NCI-H82 treated with DMSO at 0.1 percent for 48 hours (cell line): Measurements from ENCODE around the gene SP6.

Source experiments
- DNase-seq: peaks from one replicate; lab custom pipeline; 2025; ENCODE audit not compliant: unreplicated experiment; lab: John Stamatoyannopoulos, UW

Gene SP6

DNA sequence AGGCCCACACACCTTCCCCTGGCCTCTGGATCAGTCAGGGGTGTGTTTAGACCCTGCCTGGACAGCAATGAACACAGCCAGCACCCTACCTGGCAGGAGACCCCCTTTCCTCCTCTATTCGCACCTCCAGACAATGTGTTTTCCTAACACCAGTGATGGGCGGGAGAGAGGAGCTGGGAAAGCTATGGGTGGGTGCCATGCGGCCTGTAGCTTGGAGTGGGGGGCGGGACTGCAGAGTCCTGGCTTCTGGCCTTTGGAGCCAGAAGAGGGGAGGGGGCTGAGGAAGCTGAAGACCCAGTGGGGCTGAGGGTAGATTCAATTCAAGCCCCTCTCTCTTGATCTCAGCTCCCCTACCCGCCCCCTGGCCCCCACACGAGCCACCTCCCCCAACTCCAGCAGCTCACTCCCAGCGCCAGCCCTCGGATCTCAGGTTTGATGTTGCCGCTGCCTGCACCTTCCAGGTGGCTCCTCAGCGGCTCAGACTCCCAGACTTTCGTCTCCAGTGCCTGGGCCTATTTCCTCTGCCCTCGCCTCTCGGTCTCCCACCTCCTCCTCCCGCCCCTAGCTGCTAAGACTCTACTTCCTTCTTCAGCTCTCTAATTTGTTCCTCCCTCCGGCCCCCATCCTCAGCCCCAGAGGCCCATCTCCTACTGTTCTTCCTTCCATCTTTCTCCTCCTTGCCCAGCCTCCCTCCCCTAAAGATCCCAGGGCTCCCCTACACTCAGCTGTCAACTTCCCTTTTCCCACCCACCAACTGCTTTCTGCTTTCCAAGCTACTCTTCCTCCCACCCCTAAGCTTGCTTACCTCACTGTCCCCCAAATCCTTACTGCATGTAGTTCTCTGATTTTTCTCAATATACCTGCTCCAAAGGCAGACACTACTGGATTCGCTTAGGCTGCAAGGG, 6.8 kb upstream of the SP6 start:
- no peak for DNase-seq

DNA sequence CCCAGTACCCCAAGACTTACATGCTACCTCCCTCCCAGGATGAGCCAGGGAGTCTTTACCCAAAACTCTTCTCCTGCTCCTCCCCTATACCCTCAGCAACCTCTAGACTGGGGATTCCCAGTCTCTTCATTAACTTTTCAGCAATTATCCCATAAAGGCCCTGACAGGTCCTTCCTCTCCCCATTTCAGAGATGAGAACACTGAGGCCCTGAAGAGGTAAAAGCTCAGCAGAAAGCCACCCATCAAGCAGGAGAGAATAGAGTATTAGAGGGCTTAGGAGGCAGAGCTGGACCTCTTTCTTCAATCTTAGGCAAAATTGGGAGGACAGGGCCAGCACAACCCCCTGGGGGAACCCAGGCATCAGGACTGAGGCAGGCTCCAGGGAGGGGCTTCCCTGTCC, 5.9 kb upstream of the SP6 start:
- DNase-seq: no peak

DNA sequence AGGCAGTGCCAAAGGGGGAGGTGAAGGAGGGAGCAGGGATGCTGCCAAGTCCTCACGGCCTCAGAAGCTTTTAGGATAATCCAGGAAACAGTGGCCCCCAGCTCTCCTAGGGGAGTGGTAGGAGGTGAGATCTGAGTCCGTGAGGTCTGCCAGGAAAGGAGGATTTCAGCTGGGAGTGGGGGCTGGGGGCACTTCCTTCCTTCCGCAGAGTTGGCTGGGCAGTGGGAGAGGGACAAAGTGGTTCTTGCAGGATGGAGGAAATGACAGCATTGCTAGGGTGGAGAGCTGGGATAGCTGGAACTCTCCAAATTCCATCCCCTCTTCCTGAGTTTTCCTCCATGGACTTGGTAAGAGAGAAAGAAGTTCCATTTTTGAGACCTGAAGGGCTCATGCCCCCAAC, 4.8 kb upstream of the SP6 start:
- no peak for DNase-seq

DNA sequence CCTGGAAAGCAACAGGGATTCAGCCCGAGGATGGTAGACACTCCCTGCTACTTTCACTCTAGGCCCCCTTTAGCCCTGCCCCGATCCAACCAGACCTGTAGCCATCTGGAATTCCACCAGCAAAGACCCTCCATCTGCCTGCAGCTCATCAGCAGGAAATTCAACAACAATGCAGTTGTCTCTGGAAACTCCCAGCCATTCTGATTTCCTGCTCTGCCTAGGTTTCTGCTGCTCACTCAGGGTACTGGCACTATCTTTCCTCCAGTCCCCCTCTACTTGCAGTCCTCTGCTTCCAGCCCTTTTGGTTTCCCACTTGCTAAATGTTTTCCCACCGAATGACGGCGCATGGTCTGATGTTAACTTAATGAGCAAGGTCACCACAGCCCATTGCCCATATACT, 2.7 kb upstream of the SP6 start:
- no peak for DNase-seq

DNA sequence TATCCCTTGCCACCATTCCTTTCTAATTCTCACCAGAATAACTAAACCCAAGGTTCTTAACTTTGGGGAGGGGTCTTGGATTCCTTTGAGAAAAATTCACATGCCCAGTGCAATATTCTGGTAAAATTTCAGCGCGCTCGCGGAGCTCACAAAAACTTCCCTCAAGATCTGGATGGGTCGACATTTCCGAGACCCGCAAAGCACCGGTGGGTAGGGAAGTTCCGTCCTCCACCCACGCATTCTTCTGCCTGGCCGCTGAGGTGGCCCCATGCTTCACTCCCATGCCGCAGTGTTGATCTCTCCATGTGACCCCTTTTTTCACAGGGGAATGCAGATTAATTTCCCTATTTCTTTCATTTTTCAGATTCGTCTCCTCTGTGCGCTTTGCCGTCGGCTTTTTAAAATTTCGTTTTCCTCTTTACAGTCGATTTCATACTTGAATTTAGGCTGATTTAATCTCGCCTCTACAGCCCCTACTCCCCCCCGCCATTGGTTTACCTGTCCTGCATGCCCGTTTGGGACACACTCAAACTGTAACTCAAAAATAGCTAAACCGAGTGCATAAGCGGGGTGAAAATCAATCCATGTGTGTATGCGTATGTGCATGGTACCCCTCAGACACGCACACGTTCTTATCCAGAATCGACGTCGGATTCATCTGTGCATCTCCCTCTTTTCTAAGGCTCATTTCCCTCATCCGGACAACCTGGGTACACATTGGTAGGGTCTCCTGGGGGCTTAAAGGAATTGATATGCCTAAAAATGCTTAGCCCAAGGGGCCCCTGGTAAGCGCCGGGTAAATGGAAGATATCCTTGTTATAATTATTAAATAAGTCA, 1.4 kb upstream of the SP6 start:
- DNase-seq: no peak

DNA sequence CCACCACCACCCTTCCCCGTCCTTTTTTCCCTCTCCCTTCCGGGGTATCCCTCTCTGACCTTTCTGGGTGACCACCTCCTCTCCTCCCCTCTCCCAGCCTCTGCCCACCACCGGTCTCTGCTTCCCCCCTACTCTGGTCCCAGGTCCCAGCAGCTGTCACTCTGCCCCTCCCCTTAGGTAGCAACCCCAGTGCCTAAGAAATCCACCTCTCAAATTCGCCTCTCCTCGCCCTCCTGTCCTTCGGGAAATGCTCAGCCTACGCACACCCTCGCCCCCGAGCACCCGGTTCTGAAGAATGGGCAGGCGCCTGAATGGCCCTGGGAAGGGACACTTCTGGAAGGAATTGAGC, 775 bp upstream of the SP6 start:
- no peak for DNase-seq

DNA sequence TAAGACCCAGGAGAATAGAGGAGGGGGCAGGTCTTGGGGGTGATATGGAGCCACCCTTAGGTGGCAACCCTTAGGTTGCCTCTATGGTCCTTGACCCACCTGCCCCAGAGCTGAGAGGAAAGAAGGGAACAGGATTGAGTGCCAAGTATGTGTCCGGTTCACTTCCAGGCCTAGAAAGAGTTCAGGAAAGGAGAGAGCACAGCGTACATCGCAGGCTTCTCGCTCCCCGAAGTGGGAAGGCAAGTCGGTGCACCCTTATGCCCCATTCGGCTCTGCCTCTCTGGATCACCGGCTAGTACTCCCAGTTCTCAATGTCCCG, 631 bp downstream of the SP6 start:
- no peak for DNase-seq

DNA sequence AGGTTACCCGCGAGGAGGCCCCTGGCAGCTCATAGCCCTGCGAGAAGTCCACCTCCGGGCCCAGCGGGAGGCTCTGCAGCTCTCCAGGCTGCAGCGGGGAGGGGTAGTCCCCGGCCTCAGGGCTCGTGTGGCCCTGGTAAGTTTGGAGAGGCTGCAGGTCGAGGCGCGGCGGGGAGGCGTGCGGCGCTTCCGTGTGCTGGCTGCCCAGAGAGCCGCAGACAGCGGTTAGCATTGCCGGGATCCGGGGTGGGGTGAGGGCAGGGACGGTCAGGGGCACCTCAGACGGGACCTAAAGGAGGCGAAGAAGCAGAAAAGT, 2.8 kb downstream of the SP6 start:
- DNase-seq: no peak

DNA sequence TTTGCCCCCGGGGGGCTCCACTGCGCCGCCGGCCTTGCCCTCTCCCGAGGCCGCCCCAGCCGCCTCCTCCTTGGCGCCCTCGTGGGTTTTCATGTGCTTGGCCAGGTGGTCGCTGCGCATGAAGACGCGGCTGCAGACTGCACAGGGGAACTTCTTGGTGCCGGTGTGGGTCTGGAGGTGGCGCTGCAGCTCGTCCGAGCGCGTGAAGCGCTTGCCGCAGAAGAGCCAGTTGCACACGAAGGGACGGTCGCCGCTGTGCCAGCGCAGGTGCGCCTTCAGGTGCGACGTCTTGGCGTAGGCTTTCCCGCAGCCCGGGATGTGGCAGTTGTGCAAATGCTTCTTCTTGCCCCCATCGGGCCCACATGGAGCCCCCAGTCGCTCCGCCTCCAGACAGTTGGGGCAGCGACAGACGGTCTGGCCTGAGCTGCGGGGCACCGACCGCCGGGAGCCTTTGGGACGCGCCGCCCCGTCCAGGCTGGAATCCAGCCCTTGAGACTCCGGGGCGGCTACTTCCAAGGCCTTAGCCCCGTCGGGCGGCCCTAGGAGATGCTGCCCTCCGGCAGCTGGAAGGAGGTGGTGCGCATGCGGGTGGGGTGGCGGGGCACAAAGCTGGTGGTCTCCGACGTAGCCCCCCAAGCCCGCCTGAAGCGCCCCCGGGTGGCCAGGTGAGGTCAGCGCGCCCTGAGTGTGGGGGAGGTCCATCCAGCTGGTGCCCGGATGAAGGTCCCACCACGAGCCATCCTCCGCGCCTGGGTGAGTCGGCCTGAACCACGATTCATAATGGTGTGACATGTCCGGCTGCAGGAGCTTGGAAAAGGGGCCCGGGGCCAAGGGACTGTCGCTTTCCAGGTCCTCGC, 3.4 kb downstream of the SP6 start:
- DNase-seq: no peak

DNA sequence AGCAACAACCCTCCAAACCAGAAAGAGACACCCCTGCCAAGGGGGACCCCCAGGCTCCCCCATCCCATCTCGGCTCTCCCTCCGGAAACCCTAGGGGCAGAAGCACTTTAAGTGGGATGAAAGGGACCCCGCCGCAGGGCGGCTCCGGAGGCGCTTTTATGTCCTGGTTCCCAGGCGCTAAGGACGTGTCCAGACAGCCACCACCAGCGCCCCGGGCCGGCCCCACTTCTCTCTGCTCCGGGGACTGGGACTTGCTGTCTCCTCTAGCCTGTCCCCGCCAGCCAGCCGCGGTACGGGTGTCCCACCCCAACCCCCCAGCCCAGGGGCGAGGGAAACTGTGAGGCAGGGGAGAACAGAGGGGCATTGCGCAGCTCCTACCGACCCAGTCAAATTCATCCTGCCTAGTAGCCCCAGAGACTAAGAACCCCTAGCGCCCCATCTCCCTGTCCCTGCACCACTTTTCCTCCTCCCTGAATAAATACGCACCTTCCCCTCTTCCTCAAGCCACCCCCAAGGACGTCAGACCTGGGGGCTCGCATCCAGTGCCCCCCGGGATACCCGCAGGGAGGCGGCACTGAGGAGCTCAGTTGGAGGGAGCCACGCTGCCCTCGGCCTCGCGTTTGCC, 4.1 kb downstream of the SP6 start:
- DNase-seq: no peak

DNA sequence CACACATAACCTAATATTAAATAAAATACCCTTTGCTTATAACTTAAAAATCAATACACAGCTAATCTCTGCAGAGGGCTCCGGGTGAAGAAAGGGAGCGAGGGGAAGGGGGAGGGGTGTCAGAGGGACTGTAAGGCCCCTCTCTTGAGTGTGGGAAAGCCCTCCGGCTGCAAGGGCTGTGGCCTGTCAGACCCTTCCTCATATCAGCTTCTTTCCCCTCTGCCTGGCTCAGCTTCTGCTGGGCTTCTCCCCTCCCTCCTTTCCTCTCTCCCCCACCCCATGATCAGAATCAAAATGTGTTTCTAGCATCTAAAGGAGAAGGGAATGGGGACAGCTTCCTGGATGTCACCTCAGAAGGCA, 5.3 kb downstream of the SP6 start:
- DNase-seq: no peak

DNA sequence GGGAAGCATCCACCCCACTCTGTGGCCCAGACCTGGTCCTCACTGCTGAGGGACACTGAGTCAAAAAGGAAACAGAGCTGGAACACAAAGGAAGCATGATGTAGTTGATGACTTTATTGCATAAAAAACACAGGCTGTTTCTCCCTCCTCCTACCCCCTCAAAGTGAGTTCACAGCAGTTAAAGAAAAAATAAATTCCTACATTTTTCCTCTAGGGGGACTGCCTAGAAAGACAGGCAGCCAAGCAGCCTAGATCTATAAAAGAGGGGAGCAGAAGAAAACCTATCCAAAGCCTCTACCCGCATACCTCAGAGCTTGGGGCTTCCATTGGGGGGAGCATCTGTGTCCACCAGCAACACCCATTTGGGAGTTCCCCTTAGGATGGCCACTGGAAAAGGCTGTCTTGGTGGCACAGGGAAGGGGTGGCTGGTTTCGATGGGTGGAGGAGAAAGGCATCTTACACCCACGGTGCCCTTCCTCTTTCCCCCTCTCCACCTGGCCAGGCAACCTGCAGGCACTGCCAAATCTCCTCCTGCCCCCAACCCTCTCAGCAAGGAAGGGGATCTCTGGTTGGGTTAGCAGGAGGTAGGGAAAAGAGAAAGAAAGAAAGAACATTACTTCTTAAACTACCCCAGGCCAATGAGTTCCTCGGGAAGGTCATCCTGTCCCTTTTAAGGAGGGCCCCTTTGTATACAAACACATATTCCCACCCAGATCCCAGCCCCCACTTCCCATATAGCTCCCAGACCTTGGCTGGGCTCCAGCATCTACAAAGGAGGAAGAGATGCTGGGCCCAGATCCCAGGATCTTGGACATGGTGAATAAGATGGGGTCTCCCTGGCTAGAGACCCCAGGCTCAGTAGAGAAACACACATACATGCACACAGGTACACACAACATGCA, 5.9 kb downstream of the SP6 start:
- no peak for DNase-seq

DNA sequence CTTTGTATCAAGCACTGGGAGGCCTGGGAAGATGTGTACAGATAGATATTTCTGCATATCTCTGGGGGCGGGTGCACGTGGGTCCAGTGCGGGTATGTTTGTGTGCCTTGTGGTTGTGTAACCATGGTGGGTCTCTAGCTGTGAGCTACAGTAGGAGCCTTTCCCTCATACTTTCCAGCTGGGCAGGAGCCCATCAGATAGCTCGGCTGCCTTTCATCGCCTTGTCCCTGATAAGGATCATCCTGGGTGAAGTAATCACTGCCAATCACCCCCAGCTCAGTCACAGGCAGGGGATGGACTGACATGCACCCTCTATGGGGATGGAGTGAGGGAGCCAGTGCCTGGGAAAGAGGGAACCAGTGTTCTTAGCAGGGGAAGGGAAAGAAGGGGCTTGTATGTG, 6.7 kb downstream of the SP6 start:
- no peak for DNase-seq

DNA sequence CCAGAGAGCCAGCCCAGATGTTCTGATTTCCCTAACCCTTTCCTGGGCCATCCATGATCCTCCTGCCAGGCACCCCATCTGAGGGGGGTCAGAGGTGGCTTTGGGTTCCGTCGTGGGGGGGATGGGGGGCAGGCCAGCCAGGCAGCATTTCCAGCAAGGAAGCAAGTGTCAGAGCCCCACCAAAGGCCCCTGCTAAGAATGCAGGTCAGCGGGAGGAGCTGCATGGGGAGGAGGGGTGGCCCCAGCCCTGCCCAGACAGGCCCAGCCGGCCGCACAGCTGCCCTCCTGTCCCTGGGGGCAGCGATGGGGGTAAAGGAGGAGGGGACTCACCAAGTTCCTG, 7.6 kb downstream of the SP6 start:
- DNase-seq: no peak

DNA sequence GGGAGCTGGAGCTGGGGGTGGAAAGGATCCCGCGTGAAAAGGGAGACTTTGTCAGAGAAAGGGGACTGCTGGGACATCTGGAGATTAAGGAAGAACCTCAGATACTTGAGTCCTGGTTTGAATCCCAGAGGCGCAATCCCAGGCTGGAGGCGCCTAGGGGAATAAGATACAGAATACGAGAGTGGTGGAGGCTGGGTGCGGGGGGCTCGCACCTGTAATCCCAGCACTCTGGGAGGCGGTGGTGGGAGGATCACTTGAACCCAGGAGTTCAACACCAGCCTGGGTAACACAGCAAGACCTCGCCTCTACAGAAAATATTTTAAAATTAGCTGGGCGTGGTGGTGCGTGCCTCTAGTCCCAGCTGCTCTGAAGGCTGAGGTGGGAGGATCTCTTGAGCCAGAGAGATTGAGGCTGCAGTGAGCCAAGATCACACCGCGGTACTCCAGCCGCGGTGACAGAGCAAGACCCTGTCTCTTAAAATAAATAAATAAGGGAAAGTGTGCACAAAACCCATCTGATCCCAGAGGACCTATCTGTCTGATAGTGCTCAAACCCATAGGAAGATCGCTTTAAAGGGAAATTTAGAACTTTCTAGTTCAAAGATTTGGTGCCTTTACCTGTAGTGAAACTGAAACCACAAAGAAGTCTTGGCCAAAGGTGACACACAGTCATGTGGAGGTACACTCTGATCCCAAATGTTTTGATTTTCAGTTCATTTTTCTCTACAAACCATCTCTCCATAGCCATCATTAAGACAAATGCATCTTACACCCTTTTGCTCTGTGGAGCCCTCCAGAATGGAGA, 9.3 kb downstream of the SP6 start:
- no peak for DNase-seq

DNA sequence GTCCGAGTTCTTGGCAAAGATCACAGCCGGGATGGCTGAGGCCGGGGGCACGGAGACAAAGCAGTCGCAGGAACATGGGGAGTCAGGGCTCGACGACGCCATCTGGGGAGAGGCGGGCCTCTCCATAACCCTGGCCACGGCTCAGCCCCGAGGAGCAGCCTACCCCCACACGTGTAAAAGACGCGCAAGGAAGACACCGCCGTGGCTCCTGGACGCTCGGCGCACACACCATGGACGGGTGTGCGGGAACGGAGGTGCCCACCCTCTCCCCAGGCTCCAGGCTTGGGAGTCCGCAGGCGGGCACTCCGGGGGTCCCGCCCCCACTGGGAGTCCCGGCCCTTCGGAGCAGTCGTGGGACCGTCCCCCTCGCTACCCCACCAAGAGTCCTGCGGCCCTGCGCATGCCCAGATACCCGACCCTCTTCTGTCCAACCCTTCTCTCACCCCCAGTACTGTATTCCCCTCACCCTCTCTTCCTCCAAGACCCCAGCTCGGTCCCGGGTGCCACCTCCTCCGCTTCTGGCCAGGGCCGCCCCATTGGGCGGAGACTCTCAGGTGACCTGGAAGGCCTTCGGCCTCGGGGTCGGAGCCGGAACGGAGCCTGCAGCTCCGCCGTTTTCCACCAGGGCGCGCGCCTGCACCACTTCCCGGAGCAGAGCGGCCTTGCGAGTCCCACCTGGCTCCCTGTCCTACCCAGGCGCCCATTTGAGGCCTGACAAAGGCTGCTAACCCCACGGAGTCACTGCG, 10.0 kb downstream of the SP6 start, which contains the start of gene SCRN2:
TSS of gene SCRN2 (minus strand) at position 532 of the 746 bp plus-strand sequence. CDS start at position 102, 430 bp downstream.
- peak; percentile 76 for DNase-seq

DNA sequence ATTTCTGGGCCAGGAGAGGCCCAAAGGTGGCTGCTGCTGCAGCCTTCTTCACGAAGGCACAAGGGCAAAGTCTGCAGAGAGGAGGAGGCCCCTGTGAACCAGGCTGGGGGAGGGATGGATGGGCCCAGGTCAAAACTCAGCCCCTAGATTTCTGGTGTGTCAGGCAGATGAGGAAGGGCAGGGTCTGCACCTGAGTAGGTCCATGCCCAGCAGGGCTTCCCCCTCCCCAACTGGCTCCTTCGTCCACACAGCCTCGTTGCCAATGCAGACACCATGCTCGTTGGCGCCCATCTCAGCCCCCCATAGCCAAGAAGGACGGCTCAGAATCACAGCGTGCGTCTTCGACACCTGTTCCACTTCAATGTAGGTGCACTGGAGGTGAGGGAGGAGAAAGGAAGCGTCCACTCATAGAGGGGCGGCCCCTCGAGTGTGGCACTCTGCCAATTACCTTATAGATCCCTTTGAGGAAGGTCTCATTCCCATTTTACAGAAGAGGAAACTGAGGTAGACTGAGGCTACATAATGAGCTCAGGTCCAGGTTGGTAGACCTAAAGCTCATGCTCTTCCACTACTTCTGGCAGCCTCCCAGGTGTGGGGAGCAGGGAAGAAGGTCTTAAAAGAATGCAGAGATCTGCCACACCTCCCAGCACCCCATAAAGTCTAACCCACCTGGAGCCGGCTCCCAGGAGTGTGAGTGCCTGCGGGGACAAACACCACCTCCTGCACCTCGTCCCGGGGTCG, 10.8 kb downstream of the SP6 start:
- no peak for DNase-seq

DNA sequence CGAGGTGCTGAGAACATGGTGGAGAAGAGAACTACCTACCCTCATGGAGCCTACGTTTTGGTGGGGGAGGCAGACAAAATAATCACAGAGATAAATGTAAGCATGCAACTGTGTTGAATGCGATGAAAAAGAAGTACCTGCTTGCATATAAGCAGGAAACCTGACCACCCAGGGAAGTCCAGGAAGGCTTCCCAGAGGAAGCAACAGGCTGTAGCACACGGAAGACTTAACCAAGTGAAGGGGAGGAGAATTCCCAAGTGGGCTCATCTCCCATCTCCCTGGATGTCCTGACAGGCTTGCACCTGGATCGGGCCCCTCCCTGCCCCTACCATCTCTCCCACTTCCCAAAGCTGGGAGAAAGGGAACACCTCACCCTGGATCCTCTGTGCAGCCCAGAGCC, 11.9 kb downstream of the SP6 start:
- DNase-seq: no peak
